Chondrocyte (in vitro differentiated cells): ENCODE data around the gene E2F7. TPM values are rescaled to one million over a fixed set of nuclear protein-coding genes. Genes with fewer than 3 reads are reported as not detected.

ENCODE experiments used
- DNase-seq: peaks from one replicate; pipeline ENCODE4 v3.0.0; 2021; ENCODE audit warnings: mixed read lengths, low spot score
- H3K27ac Mint-ChIP-seq: one replicate; pipeline ENCODE4 v1.8.0; 2021; ENCODE audit warnings: mild to moderate bottlenecking, moderate library complexity, mixed read lengths; ENCODE audit not compliant: unreplicated experiment
- H3K27me3 Mint-ChIP-seq: 2 replicates; pipeline ENCODE4 v1.8.0; 2021; ENCODE audit warnings: low read depth, mixed read lengths
- H3K36me3 Mint-ChIP-seq: 2 replicates; pipeline ENCODE4 v1.8.0; 2021; ENCODE audit warnings: low read depth, mixed read lengths
- H3K4me1 Mint-ChIP-seq: 2 replicates; pipeline ENCODE4 v1.8.0; 2021; ENCODE audit warnings: low read depth, mild to moderate bottlenecking, mixed read lengths
- H3K4me3 Mint-ChIP-seq: one replicate; pipeline ENCODE4 v1.8.0; 2021; ENCODE audit warnings: mild to moderate bottlenecking, moderate library complexity, mixed read lengths; ENCODE audit not compliant: unreplicated experiment
- H3K9me3 Mint-ChIP-seq: 2 replicates; pipeline ENCODE4 v1.8.0; 2021; ENCODE audit warnings: low read depth, mixed read lengths
- CTCF ChIP-seq: fragments of 200-600 bp; sonication (generic); IDR thresholded peaks from 2 replicates; pipeline ENCODE4 v1.5.0; 2021; ENCODE audit warnings: antibody characterized with exemption, mild to moderate bottlenecking, moderate library complexity
- total RNA-seq: library from RNA; stranded (reverse); gene quantifications from 3 replicates; pipeline ENCODE4 v1.2.1, GENCODE V29; 2021

E2F7 gene
- total RNA-seq, 1 donor from 2014 or later, result 2.8 TPM

- TF ChIP-seq CTCF, result no peak
- peaks cover 11% of the 10 kb centered on the region for H3K4me1 Mint-ChIP-seq
- peak overlapping the region; percentile 20 for H3K27ac Mint-ChIP-seq
- H3K27me3 Mint-ChIP-seq, result no peaks in the 10 kb centered on the region
- H3K9me3 Mint-ChIP-seq, result no peaks in the 10 kb centered on the region
- peaks cover 4% of the 10 kb centered on the region for H3K36me3 Mint-ChIP-seq
- DNase-seq, result no peak
- no peak overlapping the region for H3K4me3 Mint-ChIP-seq
Measured at GRCh38 chr12:77058740-77059139, 6.6 kb downstream of the E2F7 start.

GRCh38 chr12:77054851-77055250 is 10.5 kb downstream of the E2F7 start:
- H3K4me3 Mint-ChIP-seq, result no peak overlapping the region
- H3K4me1 Mint-ChIP-seq, result peaks cover 6% of the 10 kb centered on the region
- DNase-seq, result no peak
- no peaks in the 10 kb centered on the region for H3K27me3 Mint-ChIP-seq
- H3K36me3 Mint-ChIP-seq, result peaks cover 5% of the 10 kb centered on the region
- no peaks in the 10 kb centered on the region for H3K9me3 Mint-ChIP-seq
- no peak for TF ChIP-seq CTCF
- H3K27ac Mint-ChIP-seq, result no peak overlapping the region

- Mint-ChIP-seq H3K4me3 (no peak overlapping the region), H3K9me3 (no peaks in the 10 kb centered on the region), H3K27me3 (no peaks in the 10 kb centered on the region), H3K4me1 (no peaks in the 10 kb centered on the region), H3K27ac (no peak overlapping the region), H3K36me3 (peaks cover 2% of the 10 kb centered on the region)
- TF ChIP-seq CTCF, result no peak
- DNase-seq, result no peak
Measured at GRCh38 chr12:77053259-77053658, 12.1 kb downstream of the E2F7 start.

GRCh38 chr12:77049767-77050353 is 15.5 kb downstream of the E2F7 start:
- DNase-seq, result no peak
- Mint-ChIP-seq H3K27me3 (no peaks in the 10 kb centered on the region), H3K4me3 (no peak overlapping the region), H3K4me1 (peaks cover 3% of the 10 kb centered on the region), H3K9me3 (no peaks in the 10 kb centered on the region), H3K36me3 (peaks cover 7% of the 10 kb centered on the region), H3K27ac (no peak overlapping the region)
- peak; percentile 94 for TF ChIP-seq CTCF

- H3K27ac Mint-ChIP-seq, result no peak overlapping the region
- H3K4me3 Mint-ChIP-seq, result no peak overlapping the region
- no peaks in the 10 kb centered on the region for H3K9me3 Mint-ChIP-seq
- peak; percentile 61 for TF ChIP-seq CTCF
- no peak for DNase-seq
- peaks cover 3% of the 10 kb centered on the region for H3K4me1 Mint-ChIP-seq
- no peaks in the 10 kb centered on the region for H3K27me3 Mint-ChIP-seq
- peaks cover 4% of the 10 kb centered on the region for H3K36me3 Mint-ChIP-seq
Measured at GRCh38 chr12:77047341-77048109, 17.8 kb downstream of the E2F7 start.
